Colonic mucosa (tissue), 4 donors: ENCODE data around the gene TSHR. TPM values are rescaled to one million over a fixed set of nuclear protein-coding genes. Genes with fewer than 3 reads are reported as not detected.
"Not testable (repeated sequence)": the region's sequence is repeated elsewhere in the genome, so short reads cannot be mapped to it uniquely, and the experiment has no call there.

Experiments used
- DNase-seq: peaks from one replicate; pipeline ENCODE4 v3.0.0-alpha.2; 2020
- H3K27ac ChIP-seq: fragments of 200-600 bp; one replicate; pipeline ENCODE4 v1.8.0; 2021
- H3K27me3 ChIP-seq: fragments of 200-600 bp; one replicate; pipeline ENCODE4 v1.8.0; 2021
- H3K36me3 ChIP-seq: fragments of 200-600 bp; one replicate; pipeline ENCODE4 v1.8.0; 2021
- H3K4me1 ChIP-seq: fragments of 200-600 bp; one replicate; pipeline ENCODE4 v1.8.0; 2021; ENCODE audit warnings: mild to moderate bottlenecking
- H3K4me3 ChIP-seq: fragments of 200-600 bp; one replicate; pipeline ENCODE4 v1.8.0; 2021
- H3K9ac ChIP-seq, 2 donors: one replicate each; pipeline ENCODE4 v1.7.0; 2013; ENCODE audit warnings: control low read depth in 2 of 2, low read depth in 2 of 2, low read length in 2 of 2
- H3K9me3 ChIP-seq: fragments of 200-600 bp; one replicate; pipeline ENCODE4 v1.8.0; 2021
- intact Hi-C: fragments of 100-400 bp; cut with DNase I; formaldehyde crosslinking; loops from one replicate; pipeline ENCODE4 v1.14.1; 2022
- total RNA-seq, 2 donors: library from RNA; stranded (reverse); fragmentation: NEBNext Ultra II Directional in 1 of 2; extraction: Animal tissue kit (Norgen Biotek cat#: 25700) in 1 of 2; gene quantifications; one replicate each; pipeline ENCODE4 v1.2.1, GENCODE V29; 2021
- TF ChIP-seq, protein P1 (sequence below): fragments of 200-600 bp; IDR thresholded peaks from one replicate; pipeline ENCODE4 v1.8.0; 2022; ENCODE audit warnings: antibody characterized with exemption, mild to moderate bottlenecking
- donor health status: healthy.
- donor health status: DM: no; HTN: no; CAD: no.
- donor health status: DM: no; HTN: no; CAD: no.

Gene TSHR
- total RNA-seq, 2 donors from 2014 or later, result 0.11 to 0.25 TPM

DNA sequence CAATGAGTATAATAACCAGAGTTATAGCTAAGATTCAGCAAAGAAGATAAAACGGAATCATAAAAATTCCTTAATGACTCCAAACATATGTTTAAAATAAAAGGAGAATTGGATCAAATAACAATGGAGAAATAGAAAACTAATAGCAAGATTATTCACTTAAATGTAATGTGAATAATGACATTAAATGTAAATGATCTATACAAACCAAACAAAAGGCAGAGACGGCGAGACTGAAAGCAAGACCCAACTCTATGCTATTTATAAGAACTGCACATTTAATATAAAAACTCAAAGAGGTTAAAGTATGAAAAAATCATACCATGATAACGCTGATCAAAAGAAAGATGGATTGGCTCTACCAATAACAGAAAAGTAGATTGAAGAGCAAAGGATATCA lies 3.9 kb upstream of the TSHR start:
- no peaks in the 10 kb centered on the region for H3K36me3 ChIP-seq
- no peak for DNase-seq
- intact Hi-C loops, result loop anchor here (5.0 kb wide), 1 partner anchor 36 kb away; no protein-coding TSS in a partner anchor
- TF ChIP-seq, protein P1, sequence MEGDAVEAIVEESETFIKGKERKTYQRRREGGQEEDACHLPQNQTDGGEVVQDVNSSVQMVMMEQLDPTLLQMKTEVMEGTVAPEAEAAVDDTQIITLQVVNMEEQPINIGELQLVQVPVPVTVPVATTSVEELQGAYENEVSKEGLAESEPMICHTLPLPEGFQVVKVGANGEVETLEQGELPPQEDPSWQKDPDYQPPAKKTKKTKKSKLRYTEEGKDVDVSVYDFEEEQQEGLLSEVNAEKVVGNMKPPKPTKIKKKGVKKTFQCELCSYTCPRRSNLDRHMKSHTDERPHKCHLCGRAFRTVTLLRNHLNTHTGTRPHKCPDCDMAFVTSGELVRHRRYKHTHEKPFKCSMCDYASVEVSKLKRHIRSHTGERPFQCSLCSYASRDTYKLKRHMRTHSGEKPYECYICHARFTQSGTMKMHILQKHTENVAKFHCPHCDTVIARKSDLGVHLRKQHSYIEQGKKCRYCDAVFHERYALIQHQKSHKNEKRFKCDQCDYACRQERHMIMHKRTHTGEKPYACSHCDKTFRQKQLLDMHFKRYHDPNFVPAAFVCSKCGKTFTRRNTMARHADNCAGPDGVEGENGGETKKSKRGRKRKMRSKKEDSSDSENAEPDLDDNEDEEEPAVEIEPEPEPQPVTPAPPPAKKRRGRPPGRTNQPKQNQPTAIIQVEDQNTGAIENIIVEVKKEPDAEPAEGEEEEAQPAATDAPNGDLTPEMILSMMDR, result no peak
- H3K4me3 ChIP-seq, result no peak overlapping the region
- no peak overlapping the region for H3K9ac ChIP-seq
- no peak overlapping the region for H3K27ac ChIP-seq
- no peaks in the 10 kb centered on the region for H3K9me3 ChIP-seq
- peaks cover 7% of the 10 kb centered on the region for H3K27me3 ChIP-seq
- no peaks in the 10 kb centered on the region for H3K4me1 ChIP-seq

DNA sequence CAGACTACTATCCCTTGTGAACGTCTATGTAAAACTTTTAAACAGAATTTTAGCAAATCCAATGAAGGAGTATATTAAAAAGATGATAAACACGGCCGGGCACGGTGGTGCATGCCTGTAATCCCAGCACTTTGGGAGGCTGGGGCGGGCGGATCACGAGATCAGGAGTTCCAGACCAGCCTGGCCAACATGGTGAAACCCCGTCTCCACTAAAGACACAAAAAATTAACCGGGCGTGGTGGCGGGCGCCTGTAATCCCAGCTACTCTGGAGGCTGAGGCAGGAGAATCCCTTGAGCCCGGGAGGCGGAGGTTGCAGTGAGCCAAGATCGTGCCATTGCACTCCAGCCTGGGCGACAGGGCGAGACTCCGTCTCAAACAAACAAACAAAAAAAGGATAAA lies 2.2 kb upstream of the TSHR start:
- H3K9ac ChIP-seq, DNase-seq, H3K27ac ChIP-seq, H3K9me3 ChIP-seq, H3K27me3 ChIP-seq, H3K4me3 ChIP-seq, H3K4me1 ChIP-seq, H3K36me3 ChIP-seq: not testable (repeated sequence)
- intact Hi-C loops, result loop anchor here (5.0 kb wide), 1 partner anchor 34 kb away; no protein-coding TSS in a partner anchor

DNA sequence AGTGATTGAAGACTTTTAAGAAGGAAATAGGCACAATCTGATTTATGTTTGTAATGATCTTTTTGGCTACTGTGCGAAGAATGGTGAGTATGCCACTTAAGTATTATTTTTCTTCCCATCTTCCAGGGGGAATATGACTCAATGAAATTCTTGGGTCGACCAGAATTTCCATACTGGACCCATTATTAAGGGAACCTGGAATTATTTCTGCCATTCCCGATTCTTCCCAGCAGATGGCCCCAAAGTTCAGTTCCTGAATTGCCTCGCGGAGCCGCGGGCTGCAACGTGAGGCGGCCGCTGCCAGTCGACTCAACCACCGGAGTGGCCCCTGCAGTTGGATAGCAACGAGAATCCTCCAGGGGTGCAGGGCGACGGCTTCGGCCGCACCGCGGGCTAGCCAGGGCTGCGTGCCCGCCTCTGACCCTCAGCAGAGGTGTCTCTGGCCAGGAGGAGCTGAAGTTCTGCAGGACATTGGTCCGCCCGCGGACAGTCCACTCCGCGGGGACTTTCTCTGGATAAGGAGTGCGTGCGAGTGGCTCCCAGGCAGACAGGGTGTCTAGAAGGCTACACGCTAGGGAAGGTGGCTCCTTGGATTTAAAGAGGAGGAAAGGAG lies 628 bp upstream of the TSHR start:
- TF ChIP-seq, protein P1, result peak; percentile 76
- Histone ChIP-seq H3K9ac (peak overlapping the region; percentile 19 to 64), H3K4me1 (no peaks in the 10 kb centered on the region), H3K27ac (no peak overlapping the region), H3K4me3 (peak overlapping the region; percentile 50), H3K9me3 (no peaks in the 10 kb centered on the region), H3K36me3 (no peaks in the 10 kb centered on the region), H3K27me3 (peaks cover 7% of the 10 kb centered on the region)
- peak; percentile 82 for DNase-seq
- intact Hi-C loops, result loop anchor here (5.0 kb wide), 1 partner anchor 33 kb away; no protein-coding TSS in a partner anchor

DNA sequence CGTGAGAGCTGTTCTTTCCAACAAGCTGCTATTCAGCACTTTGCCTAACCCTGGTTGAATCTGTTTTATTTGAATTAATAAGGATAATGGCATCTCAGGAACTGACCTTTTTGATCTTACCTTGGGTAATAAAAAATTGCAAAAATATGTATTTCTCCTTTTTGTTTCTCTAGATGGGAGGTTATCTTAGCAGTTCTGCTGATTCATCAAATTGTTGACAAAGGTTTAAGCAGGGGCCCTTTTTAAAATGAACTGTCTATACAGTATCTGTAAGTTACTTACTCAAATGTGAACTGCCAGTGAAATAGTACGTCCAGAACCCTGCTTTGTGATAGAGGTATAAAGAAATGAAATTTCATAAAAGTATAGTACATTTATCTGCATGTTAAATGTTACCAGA lies 681 bp downstream of the TSHR start:
- Histone ChIP-seq H3K9ac (no peak overlapping the region), H3K4me3 (no peak overlapping the region), H3K27me3 (peaks cover 7% of the 10 kb centered on the region), H3K27ac (no peak overlapping the region), H3K9me3 (no peaks in the 10 kb centered on the region), H3K4me1 (no peaks in the 10 kb centered on the region), H3K36me3 (no peaks in the 10 kb centered on the region)
- intact Hi-C loops, result no loop called here
- DNase-seq, result no peak
- TF ChIP-seq, protein P1, result no peak

DNA sequence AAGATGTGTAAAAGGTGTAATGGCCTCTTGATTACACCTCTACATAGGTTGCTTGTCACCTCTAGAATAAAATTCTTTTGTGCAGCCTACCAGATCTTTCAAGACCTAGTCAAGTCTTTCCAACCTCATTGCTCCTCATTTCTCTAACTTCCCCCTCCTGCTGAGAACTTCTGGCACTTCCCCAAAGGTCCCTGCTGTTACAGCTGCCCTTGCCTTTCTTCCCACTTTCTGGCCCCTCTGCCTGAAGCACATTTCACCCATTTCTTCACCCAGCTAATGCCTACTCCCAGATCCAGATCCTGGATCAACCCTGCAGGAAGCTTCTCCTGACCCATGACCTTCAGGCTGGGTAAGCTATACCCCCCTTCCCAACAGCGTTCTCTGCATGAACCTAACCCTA lies 1.5 kb downstream of the TSHR start:
- TF ChIP-seq, protein P1, result no peak
- H3K27ac ChIP-seq, result no peak overlapping the region
- intact Hi-C loops, result no loop called here
- no peaks in the 10 kb centered on the region for H3K9me3 ChIP-seq
- no peak overlapping the region for H3K4me3 ChIP-seq
- H3K27me3 ChIP-seq, result peaks cover 7% of the 10 kb centered on the region
- H3K9ac ChIP-seq, result no peak overlapping the region
- H3K4me1 ChIP-seq, result no peaks in the 10 kb centered on the region
- no peak for DNase-seq
- no peaks in the 10 kb centered on the region for H3K36me3 ChIP-seq

DNA sequence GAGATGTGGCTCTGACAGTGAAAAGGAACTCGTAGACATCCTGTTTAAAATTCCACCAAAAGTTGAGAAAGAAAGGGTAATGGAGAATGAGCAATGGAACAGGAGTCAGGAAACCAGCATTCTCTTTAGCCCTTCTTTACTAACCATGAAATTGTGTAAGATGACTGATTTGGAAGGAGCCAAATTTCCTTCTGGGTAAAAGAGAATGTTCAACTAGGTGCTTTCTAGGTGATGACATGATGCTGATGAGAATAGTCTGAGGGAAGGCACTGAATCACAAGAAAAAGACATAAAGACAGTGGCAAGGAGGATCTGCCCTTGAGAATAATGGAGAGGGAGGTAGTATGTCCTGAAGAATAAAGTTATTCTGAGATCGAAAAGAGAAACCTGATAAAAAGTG lies 2.2 kb downstream of the TSHR start:
- DNase-seq, result no peak
- H3K9me3 ChIP-seq, result no peaks in the 10 kb centered on the region
- H3K36me3 ChIP-seq, result no peaks in the 10 kb centered on the region
- intact Hi-C loops, result no loop called here
- TF ChIP-seq, protein P1, result no peak
- no peak overlapping the region for H3K9ac ChIP-seq
- H3K27ac ChIP-seq, result no peak overlapping the region
- peaks cover 7% of the 10 kb centered on the region for H3K27me3 ChIP-seq
- H3K4me1 ChIP-seq, result no peaks in the 10 kb centered on the region
- no peak overlapping the region for H3K4me3 ChIP-seq
